Body of pancreas (tissue), 4 donors: Measurements from ENCODE around the gene MRPL24. TPM values are rescaled to one million over a fixed set of nuclear protein-coding genes. Genes with fewer than 3 reads are reported as not detected.

Experiments
- ATAC-seq: fragments of 150-250 bp; one replicate; pipeline ENCODE4 v1.9.1; 2016
- DNase-seq, 4 donors: peaks; one replicate each; pipeline ENCODE4 v3.0.0-alpha.2; 2019
- H3K27ac ChIP-seq, 4 donors: fragments of 200-600 bp; sonication (generic); 1 replicate in 3 of 4; 2 replicates in 1 of 4; pipeline versions ENCODE4 v1.5.1 to v1.6.1; 2016 to 2019; ENCODE audit warnings: mild to moderate bottlenecking in 1 of 4, mixed read lengths in 1 of 4, moderate library complexity in 1 of 4
- H3K27me3 ChIP-seq, 2 donors: fragments of 200-600 bp; sonication (generic); one replicate each; pipeline ENCODE4 v1.6.0; 2016; ENCODE audit warnings: mild to moderate bottlenecking in 1 of 2
- H3K36me3 ChIP-seq, 2 donors: fragments of 200-600 bp; sonication (generic); replicated peaks in 1 of 2; 2 replicates each; pipeline ENCODE4 v1.5.1; 2016; ENCODE audit warnings: low read depth in 2 of 2; ENCODE audit not compliant: insufficient read depth in 1 of 2
- H3K4me1 ChIP-seq: fragments of 200-600 bp; sonication (generic); one replicate; pipeline ENCODE4 v1.6.0; 2016
- H3K4me3 ChIP-seq, 2 donors: fragments of 200-600 bp; sonication (generic); 1 replicate in 1 of 2; 2 replicates in 1 of 2; pipeline ENCODE4 v1.5.1; 2016 to 2019
- H3K9me3 ChIP-seq, 3 donors: fragments of 200-600 bp; sonication (generic); 1 replicate in 2 of 3; 2 replicates in 1 of 3; pipeline ENCODE4 v1.5.1; 2016
- CTCF ChIP-seq, 7 experiments: fragments of 450-650 bp in 4 of 7; fragments of 200-600 bp in 3 of 7; sonication (generic) in 3 of 7; IDR thresholded peaks; one replicate each; pipeline ENCODE4 v1.5.1; 2016 to 2019; ENCODE audit warnings: antibody characterized with exemption in 7 of 7
- POLR2A ChIP-seq, 3 donors: fragments of 450-650 bp; IDR thresholded peaks; one replicate each; pipeline ENCODE4 v1.6.1; 2016; ENCODE audit warnings: antibody characterized with exemption in 3 of 3, mild to moderate bottlenecking in 2 of 3
- WGBS, 2 donors: methylation state at CpG; one replicate each; pipeline ENCODE4 v1.1.5; 2017; 5-methylcytosine and 5-hydroxymethylcytosine counted together
- intact Hi-C: fragments of 100-400 bp; cut with DNase I; formaldehyde crosslinking; loops from one replicate; pipeline ENCODE4 v1.15.1; 2023
- total RNA-seq, 2 donors: library from RNA; depleted of rRNA; stranded (reverse); fragments of >200 nt; gene quantifications; one replicate each; pipeline ENCODE4 v1.1.0, GENCODE V29; 2016

MRPL24 gene
- total RNA-seq, 2 donors from 2014 or later = 25.2 to 62.0 TPM

- Histone ChIP-seq H3K36me3 (peaks cover 0 to 6% of the 10 kb centered on the region in 2 donors), H3K4me3 (no peak overlapping the region), H3K9me3 (no peaks in the 10 kb centered on the region), H3K27ac (no peak overlapping the region), H3K4me1 (peaks cover 12% of the 10 kb centered on the region), H3K27me3 (no peaks in the 10 kb centered on the region)
- no peak for DNase-seq
- intact Hi-C loops = no loop called here
- ATAC-seq = no peak
- TF ChIP-seq CTCF (IDR thresholded peaks at IDR 0.05) (no peak), POLR2A (IDR thresholded peaks at IDR 0.05) (no peak)
- WGBS, 2 donors = 92 to 94% methylated on average over 19 to 20 of the region's 20 CpGs
These were observed 6.8 kb downstream of the MRPL24 start for GRCh38 chr1:156733989-156734584.

DNA sequence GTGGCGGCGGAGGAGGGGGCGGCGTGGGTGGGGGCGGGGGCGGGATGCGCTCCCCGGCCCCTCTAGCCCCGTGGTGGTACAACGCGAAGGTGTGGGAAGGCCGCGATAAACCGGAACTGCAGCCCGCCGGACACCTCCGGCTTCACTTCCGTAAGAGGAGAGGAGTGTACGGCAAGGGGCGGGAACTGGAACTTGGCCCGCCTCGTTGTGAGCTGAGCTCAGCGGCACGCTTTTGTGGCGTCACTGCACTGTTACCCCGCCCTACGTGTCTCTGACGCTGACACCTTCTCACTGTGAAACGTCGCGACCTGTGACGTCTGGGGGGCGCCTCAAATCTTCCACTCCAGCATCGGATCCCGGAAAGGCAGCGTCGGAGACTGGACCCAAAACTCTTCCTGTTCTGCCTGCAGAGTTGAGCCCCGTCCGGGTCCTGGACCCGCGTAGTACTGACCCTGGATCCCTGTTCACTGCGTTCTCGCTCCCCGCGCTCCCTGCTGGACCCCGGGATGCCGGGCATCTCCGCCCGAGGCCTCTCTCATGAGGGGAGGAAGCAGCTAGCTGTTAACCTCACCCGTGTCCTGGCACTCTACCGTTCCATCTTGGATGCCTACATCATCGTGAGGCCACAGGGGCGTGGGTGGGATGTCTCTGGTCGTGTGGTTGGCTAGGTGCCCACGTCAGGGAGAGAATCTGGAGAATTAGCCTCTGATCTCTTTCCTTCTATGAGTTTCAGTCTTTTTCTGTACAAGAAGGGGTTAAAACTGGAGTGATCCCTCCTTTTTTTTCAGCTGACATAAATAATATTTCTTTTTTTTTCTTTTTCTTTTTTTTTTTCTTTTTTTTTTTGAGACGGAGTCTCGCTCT is 12.1 kb downstream of the MRPL24 start, which contains the start of gene ISG20L2:
TSS of gene ISG20L2 (minus strand) at position 168 of the 864 bp plus-strand sequence. CDS start 1,114 bp downstream, outside the sequence.
- peak in 1 of 7 experiments; percentile 3 for TF ChIP-seq CTCF (IDR thresholded peaks at IDR 0.05)
- peak in 2 of 3 donors; percentile 56 to 61 for TF ChIP-seq POLR2A (IDR thresholded peaks at IDR 0.05)
- WGBS, 2 donors = 1 to 2% methylated on average over 21 to 49 of the region's 57 CpGs
- Histone ChIP-seq H3K27ac (peak within 1 kb of the TSS; percentile 93 to 97 (median 96)), H3K4me1 (peaks cover 50% of the 10 kb centered on the region), H3K4me3 (peak within 1 kb of the TSS; percentile 46 to 85), H3K36me3 (peaks cover 0 to 2% of the 10 kb centered on the region in 2 donors), H3K9me3 (no peaks in the 10 kb centered on the region), H3K27me3 (no peaks in the 10 kb centered on the region)
- ATAC-seq (peak; percentile 93), DNase-seq (peak; percentile 95 to 99 (median 98))
- intact Hi-C loops = no loop called here

DNA sequence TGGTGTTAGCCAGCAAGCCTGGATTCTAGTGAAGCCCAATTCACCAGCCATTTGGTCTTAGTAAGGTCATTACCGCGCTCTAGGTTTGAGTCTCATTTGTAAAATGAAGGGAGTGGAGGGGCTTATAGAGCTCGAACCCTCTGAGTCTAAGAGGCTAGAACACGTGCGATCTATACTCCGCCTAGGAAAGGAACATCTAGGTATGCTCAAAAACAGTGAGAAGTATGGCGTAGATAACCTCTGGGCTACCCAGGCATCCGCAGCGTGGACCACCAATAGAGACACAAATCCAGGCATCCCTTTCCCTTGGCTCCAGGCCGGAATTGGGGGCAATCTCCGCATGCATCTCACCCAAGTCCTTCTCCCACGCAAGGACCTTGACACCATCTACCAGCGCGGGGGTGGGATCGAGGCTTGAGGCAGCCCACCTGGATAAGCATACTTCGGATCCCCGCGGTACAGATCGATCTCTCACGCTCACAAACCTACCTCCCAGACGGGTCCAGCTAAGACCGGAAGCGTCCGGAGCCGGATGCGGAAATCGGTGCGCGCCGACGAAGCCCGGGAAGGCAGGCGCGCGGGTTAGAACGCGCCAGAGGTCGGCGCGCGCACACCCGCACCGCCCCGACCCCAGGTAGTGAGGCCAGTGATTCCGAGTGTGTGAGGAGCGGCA is 12.8 kb downstream of the MRPL24 start, which contains the start of gene METTL25B:
TSS of gene METTL25B (plus strand) at position 544 of the 673 bp plus-strand sequence. CDS start 636 bp downstream, outside the sequence.
- DNase-seq (peak; percentile 82 to 85 (median 84)), ATAC-seq (peak; percentile 82)
- 0% methylated on average over 7 to 36 of the region's 46 CpGs for WGBS, 2 donors
- intact Hi-C loops = no loop called here
- H3K36me3 ChIP-seq = peaks cover 0 to 6% of the 10 kb centered on the region in 2 donors
- H3K27ac ChIP-seq = peak within 1 kb of the TSS; percentile 93 to 97 (median 96)
- H3K4me1 ChIP-seq = peaks cover 50% of the 10 kb centered on the region
- TF ChIP-seq CTCF (IDR thresholded peaks at IDR 0.05) (no peak), POLR2A (IDR thresholded peaks at IDR 0.05) (peak; percentile 21 to 78 (median 77))
- peak within 1 kb of the TSS; percentile 46 to 85 for H3K4me3 ChIP-seq
- H3K9me3 ChIP-seq = no peaks in the 10 kb centered on the region
- no peaks in the 10 kb centered on the region for H3K27me3 ChIP-seq

DNA sequence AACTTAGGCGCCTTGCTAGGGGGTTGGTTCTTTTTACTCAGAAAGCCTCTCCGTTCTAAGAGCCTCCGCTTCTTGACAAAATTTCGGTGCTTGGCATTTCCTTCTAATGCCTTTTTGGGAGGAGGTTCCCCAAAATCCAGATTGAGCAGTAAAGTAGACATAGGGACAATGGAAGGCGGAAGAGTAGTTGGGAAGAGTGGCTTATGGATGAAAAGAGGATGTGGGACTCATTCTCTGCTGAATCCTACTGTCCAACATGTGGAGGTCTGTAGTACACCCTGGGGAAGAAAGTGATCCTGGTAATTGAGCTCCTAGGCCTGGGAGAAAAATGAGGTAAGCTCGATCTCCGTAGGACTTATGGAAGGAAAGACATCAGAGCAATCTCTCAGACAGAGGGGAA is 13.4 kb downstream of the MRPL24 start:
- intact Hi-C loops = no loop called here
- peak overlapping the region in 3 of 4 donors; percentile 93 to 97 (median 96) for H3K27ac ChIP-seq
- 40 to 55% methylated on average over 7 of the region's 7 CpGs for whole genome bisulfite sequencing, 2 donors
- peaks cover 0 to 10% of the 10 kb centered on the region in 2 donors for H3K36me3 ChIP-seq
- peak overlapping the region; percentile 46 to 85 for H3K4me3 ChIP-seq
- DNase-seq (no peak), ATAC-seq (no peak)
- H3K9me3 ChIP-seq = no peaks in the 10 kb centered on the region
- H3K27me3 ChIP-seq = no peaks in the 10 kb centered on the region
- peaks cover 50% of the 10 kb centered on the region for H3K4me1 ChIP-seq
- TF ChIP-seq POLR2A (IDR thresholded peaks at IDR 0.05) = no peak
- no peak for TF ChIP-seq CTCF (IDR thresholded peaks at IDR 0.05)
